Measurements from ENCODE around the gene LCLAT1. TPM values are rescaled to one million over a fixed set of nuclear protein-coding genes. Genes with fewer than 3 reads are reported as not detected.

Gene LCLAT1
- total RNA-seq, 6 donors from 2014 or later: 7.0 to 21.9 (median 12.4) TPM

- Histone ChIP-seq H3K4me3 (no peak overlapping the region), H3K36me3 (no peaks in the 10 kb centered on the region), H3K9me3 (no peaks in the 10 kb centered on the region), H3K27ac (peak overlapping the region in 3 of 4 donors; percentile 16 to 60 (median 58)), H3K4me1 (peaks cover 10 to 15% (median 12%) of the 10 kb centered on the region in 4 donors), H3K27me3 (no peaks in the 10 kb centered on the region)
- TF ChIP-seq POLR2A (IDR thresholded peaks at IDR 0.05) (no peak), EP300 (IDR thresholded peaks at IDR 0.05) (no peak), POLR2AphosphoS5 (IDR thresholded peaks at IDR 0.05) (no peak), CTCF (IDR thresholded peaks at IDR 0.05) (no peak)
- WGBS, 2 donors: 80 to 86% methylated on average over 7 of the region's 7 CpGs
- no peak for ATAC-seq (ENCODE audit: low FRiP score in 2 of 2)
- no peak for DNase-seq
Measured at GRCh38 chr2:30403592-30404312, 43.3 kb upstream of the LCLAT1 start.

- ATAC-seq (ENCODE audit: low FRiP score in 2 of 2) (peak in 1 of 2 donors; percentile 52), DNase-seq (no peak)
- H3K27ac ChIP-seq: peak overlapping the region in 3 of 4 donors; percentile 56 to 60 (median 58)
- 64 to 69% methylated on average over 10 to 12 of the region's 12 CpGs for WGBS, 2 donors
- peaks cover 16 to 22% (median 17%) of the 10 kb centered on the region in 4 donors for H3K4me1 ChIP-seq
- H3K9me3 ChIP-seq: no peaks in the 10 kb centered on the region
- H3K4me3 ChIP-seq: no peak overlapping the region
- H3K36me3 ChIP-seq: no peaks in the 10 kb centered on the region
- H3K27me3 ChIP-seq: no peaks in the 10 kb centered on the region
- peak in 1 of 2 donors; percentile 14 for TF ChIP-seq POLR2AphosphoS5 (IDR thresholded peaks at IDR 0.05)
- no peak for TF ChIP-seq EP300 (IDR thresholded peaks at IDR 0.05)
Measured at GRCh38 chr2:30404319-30405259, 42.5 kb upstream of the LCLAT1 start.

GRCh38 chr2:30405260-30405605, 41.8 kb upstream of the LCLAT1 start:
- 74 to 76% methylated on average over 1 of the region's 1 CpG for WGBS, 2 donors
- Histone ChIP-seq H3K27me3 (no peaks in the 10 kb centered on the region), H3K36me3 (no peaks in the 10 kb centered on the region), H3K27ac (peak overlapping the region in 2 of 4 donors; percentile 36 to 56), H3K4me1 (peaks cover 16 to 22% (median 17%) of the 10 kb centered on the region in 4 donors), H3K9me3 (no peaks in the 10 kb centered on the region), H3K4me3 (no peak overlapping the region)
- TF ChIP-seq POLR2A (IDR thresholded peaks at IDR 0.05): no peak
- TF ChIP-seq POLR2AphosphoS5 (IDR thresholded peaks at IDR 0.05): no peak
- no peak for TF ChIP-seq CTCF (IDR thresholded peaks at IDR 0.05)
- no peak for TF ChIP-seq EP300 (IDR thresholded peaks at IDR 0.05)
- no peak for DNase-seq
- no peak for ATAC-seq (ENCODE audit: low FRiP score in 2 of 2)

GRCh38 chr2:30406853-30407252, 40.2 kb upstream of the LCLAT1 start:
- TF ChIP-seq CTCF (IDR thresholded peaks at IDR 0.05) (no peak), EP300 (IDR thresholded peaks at IDR 0.05) (no peak), POLR2AphosphoS5 (IDR thresholded peaks at IDR 0.05) (no peak), POLR2A (IDR thresholded peaks at IDR 0.05) (no peak)
- 91 to 96% methylated on average over 2 of the region's 2 CpGs for WGBS, 2 donors
- ATAC-seq (ENCODE audit: low FRiP score in 2 of 2) (no peak), DNase-seq (no peak)
- no peaks in the 10 kb centered on the region for H3K27me3 ChIP-seq
- peak overlapping the region in 2 of 4 donors; percentile 51 to 65 for H3K27ac ChIP-seq
- H3K36me3 ChIP-seq: no peaks in the 10 kb centered on the region
- H3K9me3 ChIP-seq: no peaks in the 10 kb centered on the region
- peaks cover 16 to 27% (median 17%) of the 10 kb centered on the region in 4 donors for H3K4me1 ChIP-seq
- no peak overlapping the region for H3K4me3 ChIP-seq

- Histone ChIP-seq H3K27me3 (no peaks in the 10 kb centered on the region), H3K27ac (peak overlapping the region in 3 of 4 donors; percentile 46 to 73 (median 57)), H3K4me1 (peaks cover 17 to 33% (median 19%) of the 10 kb centered on the region in 4 donors), H3K4me3 (no peak overlapping the region), H3K9me3 (no peaks in the 10 kb centered on the region), H3K36me3 (no peaks in the 10 kb centered on the region)
- ATAC-seq (ENCODE audit: low FRiP score in 2 of 2): no peak
- DNase-seq: no peak
- TF ChIP-seq CTCF (IDR thresholded peaks at IDR 0.05) (no peak), POLR2A (IDR thresholded peaks at IDR 0.05) (no peak), EP300 (IDR thresholded peaks at IDR 0.05) (no peak)
Measured at GRCh38 chr2:30408961-30409387, 38.1 kb upstream of the LCLAT1 start.

All from upper lobe of left lung (tissue), 6 donors.